Left cardiac atrium (tissue), 4 donors: ENCODE data around the gene TF. TPM values are rescaled to one million over a fixed set of nuclear protein-coding genes. Genes with fewer than 3 reads are reported as not detected.
"Not testable (repeated sequence)": the region's sequence is repeated elsewhere in the genome, so short reads cannot be mapped to it uniquely, and the experiment has no call there.

Experiments
- ATAC-seq, 2 donors: fragments of 200-7000 bp; cut with Tn5 transposase; one replicate each; pipeline ENCODE4 v1.9.1; 2020; ENCODE audit warnings: mild to moderate bottlenecking in 2 of 2, moderate library complexity in 2 of 2
- DNase-seq: peaks from one replicate; pipeline ENCODE4 v3.0.0-alpha.2; 2020
- intact Hi-C, 2 donors: fragments of 100-400 bp; cut with DNase I; formaldehyde crosslinking; loops; one replicate each; pipeline versions ENCODE4 v1.14.1 to v1.15.1; 2022 to 2023
- total RNA-seq, 2 donors: library from RNA; stranded (reverse); fragmentation: NEBNext Ultra II Directional; extraction: Animal tissue kit (Norgen Biotek cat#: 25700); gene quantifications; one replicate each; pipeline ENCODE4 v1.2.1, GENCODE V29; 2021
- donor health status: DM: no; HTN: yes; CAD: no.
- donor health status: DM: no; HTN: yes; CAD: no; lungs with severe emphysema.
- donor health status: DM: yes; HTN: yes; CAD: no.
- donor health status: Dilated cardiomyopathy.

TF gene
- total RNA-seq, 2 donors from 2014 or later: 31.8 to 111 TPM

- intact Hi-C loops: no loop called here
- DNase-seq: no peak
- ATAC-seq: no peak
Measured at GRCh38 chr3:133760916-133761315, 14.7 kb downstream of the TF start.

- ATAC-seq: no peak
Measured at GRCh38 chr3:133761605-133762484, 15.7 kb downstream of the TF start.

GRCh38 chr3:133762539-133762938 lies 16.3 kb downstream of the TF start:
- DNase-seq: no peak
- no peak for ATAC-seq
- intact Hi-C loops: no loop called here

More at GRCh38 chr3:133761605-133762484, 15.7 kb downstream of the TF start:
- no peak for DNase-seq
- intact Hi-C loops: no loop called here

- intact Hi-C loops: no loop called here
- DNase-seq (no peak), ATAC-seq (peak; percentile 85 to 92)
Measured at GRCh38 chr3:133763797-133764683, 17.8 kb downstream of the TF start.

GRCh38 chr3:133765256-133765655 lies 19.1 kb downstream of the TF start:
- intact Hi-C loops: no loop called here
- ATAC-seq (no peak), DNase-seq (no peak)

GRCh38 chr3:133767607-133768006 lies 21.4 kb downstream of the TF start:
- ATAC-seq (no peak), DNase-seq (no peak)

GRCh38 chr3:133769536-133769935 lies 23.3 kb downstream of the TF start:
- DNase-seq: no peak
- intact Hi-C loops: no loop called here
- no peak for ATAC-seq

More at GRCh38 chr3:133767607-133768006, 21.4 kb downstream of the TF start:
- intact Hi-C loops: no loop called here

- intact Hi-C loops: no loop called here
- DNase-seq (no peak), ATAC-seq (no peak)
Measured at GRCh38 chr3:133773732-133774131, 27.5 kb downstream of the TF start.

GRCh38 chr3:133775309-133775708 lies 29.1 kb downstream of the TF start:
- intact Hi-C loops: no loop called here
- no peak for DNase-seq
- ATAC-seq: no peak

GRCh38 chr3:133775835-133776234 lies 29.6 kb downstream of the TF start:
- intact Hi-C loops: no loop called here
- ATAC-seq: no peak
- no peak for DNase-seq

GRCh38 chr3:133776794-133777438 lies 30.7 kb downstream of the TF start:
- intact Hi-C loops: no loop called here
- no peak for DNase-seq
- ATAC-seq: no peak

GRCh38 chr3:133777807-133778568 lies 31.8 kb downstream of the TF start:
- ATAC-seq (no peak), DNase-seq (no peak)
- intact Hi-C loops: no loop called here

GRCh38 chr3:133779626-133780203 lies 33.5 kb downstream of the TF start:
- DNase-seq (no peak), ATAC-seq (no peak)
- intact Hi-C loops: no loop called here

GRCh38 chr3:133780756-133781155 lies 34.6 kb downstream of the TF start:
- intact Hi-C loops, DNase-seq, ATAC-seq: not testable (repeated sequence)

GRCh38 chr3:133781570-133781969 lies 35.4 kb downstream of the TF start:
- ATAC-seq (no peak), DNase-seq (no peak)
- intact Hi-C loops: no loop called here

GRCh38 chr3:133782454-133782853 lies 36.3 kb downstream of the TF start:
- intact Hi-C loops: no loop called here
- DNase-seq: no peak
- no peak for ATAC-seq

- intact Hi-C loops: no loop called here
- ATAC-seq (no peak), DNase-seq (no peak)
Measured at GRCh38 chr3:133783762-133784161, 37.6 kb downstream of the TF start.

- no peak for DNase-seq
- intact Hi-C loops: no loop called here
- no peak for ATAC-seq
Measured at GRCh38 chr3:133788024-133788423, 41.8 kb downstream of the TF start.
